Measurements from ENCODE around the gene CHST11. TPM values are rescaled to one million over a fixed set of nuclear protein-coding genes. Genes with fewer than 3 reads are reported as not detected.

Gene CHST11
- total and polyA plus RNA-seq, 7 donors: 0.60 to 22.8 (median 10.0) TPM

DNA sequence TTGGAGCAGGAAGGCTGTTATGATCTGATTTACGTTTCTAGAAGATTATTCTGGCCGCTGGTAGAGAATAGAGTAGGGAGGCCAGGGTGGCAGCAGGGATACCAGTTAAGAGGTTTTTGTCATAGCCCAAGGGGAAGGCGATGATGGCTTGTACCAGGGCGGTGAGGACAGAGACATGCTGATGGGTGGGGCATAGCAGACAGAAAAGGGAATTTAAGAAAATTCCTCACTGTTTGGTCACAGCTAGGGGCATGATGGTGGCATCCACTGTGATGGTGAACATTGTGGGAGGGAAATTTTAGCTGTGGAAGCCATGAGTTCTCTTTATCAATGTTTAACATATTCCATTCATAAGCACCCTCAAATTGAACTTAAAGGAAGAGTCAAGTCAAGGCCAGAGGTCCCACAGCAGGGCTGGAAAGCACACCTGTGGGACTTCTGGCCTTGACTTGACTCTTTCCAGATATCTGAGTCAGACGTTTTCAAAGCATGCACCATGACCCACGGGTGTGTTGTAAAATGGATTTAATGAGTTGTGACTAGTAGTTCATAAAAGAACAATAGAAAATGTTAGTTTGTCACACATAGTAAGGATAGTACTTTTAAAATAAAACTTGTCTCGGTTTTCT, 134.6 kb downstream of the CHST11 start:
- intact Hi-C loops (cut with DNase I): loop anchor here (10.0 kb wide), 1 partner anchor 203 kb away; no protein-coding TSS in a partner anchor
- 57 to 66% methylated on average over 7 of the region's 7 CpGs for WGBS, 2 donors
- no peak for DNase-seq
- Histone ChIP-seq H3K4me3 (no peak overlapping the region), H3K4me1 (peaks cover 2 to 21% (median 13%) of the 10 kb centered on the region in 4 donors), H3K27ac (no peak overlapping the region), H3K36me3 (no peaks in the 10 kb centered on the region), H3K27me3 (no peaks in the 10 kb centered on the region), H3K9me3 (no peaks in the 10 kb centered on the region)
- TF ChIP-seq EP300 (IDR thresholded peaks at IDR 0.05): no peak
- TF ChIP-seq POLR2A (IDR thresholded peaks at IDR 0.05): no peak
- no peak for TF ChIP-seq POLR2AphosphoS5 (IDR thresholded peaks at IDR 0.05)
- TF ChIP-seq, protein P1, sequence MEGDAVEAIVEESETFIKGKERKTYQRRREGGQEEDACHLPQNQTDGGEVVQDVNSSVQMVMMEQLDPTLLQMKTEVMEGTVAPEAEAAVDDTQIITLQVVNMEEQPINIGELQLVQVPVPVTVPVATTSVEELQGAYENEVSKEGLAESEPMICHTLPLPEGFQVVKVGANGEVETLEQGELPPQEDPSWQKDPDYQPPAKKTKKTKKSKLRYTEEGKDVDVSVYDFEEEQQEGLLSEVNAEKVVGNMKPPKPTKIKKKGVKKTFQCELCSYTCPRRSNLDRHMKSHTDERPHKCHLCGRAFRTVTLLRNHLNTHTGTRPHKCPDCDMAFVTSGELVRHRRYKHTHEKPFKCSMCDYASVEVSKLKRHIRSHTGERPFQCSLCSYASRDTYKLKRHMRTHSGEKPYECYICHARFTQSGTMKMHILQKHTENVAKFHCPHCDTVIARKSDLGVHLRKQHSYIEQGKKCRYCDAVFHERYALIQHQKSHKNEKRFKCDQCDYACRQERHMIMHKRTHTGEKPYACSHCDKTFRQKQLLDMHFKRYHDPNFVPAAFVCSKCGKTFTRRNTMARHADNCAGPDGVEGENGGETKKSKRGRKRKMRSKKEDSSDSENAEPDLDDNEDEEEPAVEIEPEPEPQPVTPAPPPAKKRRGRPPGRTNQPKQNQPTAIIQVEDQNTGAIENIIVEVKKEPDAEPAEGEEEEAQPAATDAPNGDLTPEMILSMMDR (IDR thresholded peaks at IDR 0.05): no peak

GRCh38 chr12:104593482-104593881, 136.7 kb downstream of the CHST11 start:
- WGBS, 2 donors: 75 to 78% methylated on average over 5 of the region's 5 CpGs
- no peaks in the 10 kb centered on the region for H3K36me3 ChIP-seq
- intact Hi-C loops (cut with DNase I): loop anchor here (10.0 kb wide), 1 partner anchor 201 kb away; no protein-coding TSS in a partner anchor
- H3K4me1 ChIP-seq: peaks cover 0 to 17% (median 12%) of the 10 kb centered on the region in 4 donors
- H3K27ac ChIP-seq: no peak overlapping the region
- TF ChIP-seq EP300 (IDR thresholded peaks at IDR 0.05) (no peak), POLR2AphosphoS5 (IDR thresholded peaks at IDR 0.05) (no peak), POLR2A (IDR thresholded peaks at IDR 0.05) (no peak)
- TF ChIP-seq, protein P1 (IDR thresholded peaks at IDR 0.05): no peak
- H3K4me3 ChIP-seq: no peak overlapping the region
- H3K27me3 ChIP-seq: no peaks in the 10 kb centered on the region
- DNase-seq: no peak
- no peaks in the 10 kb centered on the region for H3K9me3 ChIP-seq

GRCh38 chr12:104596134-104596799, 139.5 kb downstream of the CHST11 start:
- 63 to 69% methylated on average over 12 of the region's 12 CpGs for WGBS, 2 donors
- H3K27me3 ChIP-seq: no peaks in the 10 kb centered on the region
- intact Hi-C loops (cut with DNase I): loop anchor here (10.0 kb wide), 1 partner anchor 199 kb away; no protein-coding TSS in a partner anchor
- H3K4me1 ChIP-seq: peaks cover 0 to 17% (median 12%) of the 10 kb centered on the region in 4 donors
- peak; percentile 85 for DNase-seq
- no peaks in the 10 kb centered on the region for H3K36me3 ChIP-seq
- TF ChIP-seq, protein P1 (IDR thresholded peaks at IDR 0.05): no peak
- TF ChIP-seq POLR2AphosphoS5 (IDR thresholded peaks at IDR 0.05) (peak; percentile 56 to 73 (median 62)), POLR2A (IDR thresholded peaks at IDR 0.05) (no peak), EP300 (IDR thresholded peaks at IDR 0.05) (peak in 1 of 4 donors; percentile 5)
- H3K4me3 ChIP-seq: no peak overlapping the region
- peak overlapping the region in 3 of 4 donors; percentile 3 to 56 (median 45) for H3K27ac ChIP-seq
- H3K9me3 ChIP-seq: no peaks in the 10 kb centered on the region

DNA sequence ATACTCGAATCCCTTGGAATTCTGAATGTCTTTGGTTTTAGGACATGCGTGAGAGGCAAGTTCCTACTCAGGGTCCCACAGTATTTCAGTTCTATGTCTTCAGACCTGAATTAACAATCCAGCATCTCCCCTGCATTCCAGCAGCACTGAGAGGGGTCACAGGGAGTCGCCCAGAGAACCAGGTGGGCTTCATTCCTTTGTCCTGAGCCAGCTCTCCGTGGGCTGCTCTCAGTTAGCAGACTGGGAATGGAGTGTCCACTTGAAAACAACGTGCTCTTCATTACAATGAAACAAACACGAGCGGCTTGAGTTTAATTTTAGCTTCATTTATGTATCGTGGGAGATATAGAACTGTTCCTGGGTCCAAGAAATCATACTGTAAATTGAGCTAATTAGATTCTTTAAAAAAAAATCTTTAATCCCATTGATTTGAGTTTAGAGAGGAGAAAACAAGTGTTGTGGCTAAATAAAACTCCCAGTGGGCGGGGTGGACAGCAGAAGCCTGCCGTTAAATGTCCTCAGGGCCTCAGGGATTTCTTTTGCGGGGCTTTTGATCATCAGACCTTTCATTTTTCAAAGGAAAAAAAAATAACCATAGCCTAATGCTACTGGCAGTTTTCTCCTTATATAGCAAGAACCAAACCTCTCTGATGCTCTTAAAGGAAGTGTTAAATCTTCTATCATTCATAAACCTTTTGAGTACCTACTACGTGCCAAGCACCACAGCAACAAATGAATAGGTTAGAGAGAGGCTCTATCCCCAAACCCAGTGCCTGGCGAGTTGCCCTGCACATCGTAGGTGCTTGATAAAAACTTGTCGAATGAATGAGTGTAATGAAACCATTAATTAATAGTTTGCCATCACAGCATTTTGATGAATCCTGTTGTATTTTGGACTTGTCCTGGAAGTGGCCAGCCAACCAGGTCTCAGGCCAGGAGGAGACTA, 140.4 kb downstream of the CHST11 start:
- 58 to 67% methylated on average over 15 of the region's 15 CpGs for WGBS, 2 donors
- peak overlapping the region in 3 of 4 donors; percentile 3 to 56 (median 45) for H3K27ac ChIP-seq
- H3K27me3 ChIP-seq: no peaks in the 10 kb centered on the region
- TF ChIP-seq, protein P1 (IDR thresholded peaks at IDR 0.05): no peak
- no peak for TF ChIP-seq POLR2AphosphoS5 (IDR thresholded peaks at IDR 0.05)
- no peak for TF ChIP-seq EP300 (IDR thresholded peaks at IDR 0.05)
- H3K36me3 ChIP-seq: no peaks in the 10 kb centered on the region
- no peaks in the 10 kb centered on the region for H3K9me3 ChIP-seq
- no peak overlapping the region for H3K4me3 ChIP-seq
- no peak for DNase-seq
- intact Hi-C loops (cut with DNase I): loop anchor here (10.0 kb wide), 1 partner anchor 198 kb away; no protein-coding TSS in a partner anchor
- peaks cover 0 to 17% (median 12%) of the 10 kb centered on the region in 4 donors for H3K4me1 ChIP-seq

Measured in sigmoid colon (tissue), 7 donors.